K562 (cell line): Measurements from ENCODE around the gene TUBA8. TPM values are rescaled to one million over a fixed set of nuclear protein-coding genes. Genes with fewer than 3 reads are reported as not detected.

Source experiments
- ATAC-seq: fragments of 200-7000 bp; cut with Tn5 transposase; 3 replicates; pipeline ENCODE4 v1.9.1; 2020; ENCODE audit warnings: moderate library complexity
- BruUV-seq: library from RNA; stranded (reverse); fragments of 400-500 nt; replicated peaks from 2 replicates; lab custom pipeline; 2021; lab: Mats Ljungman, UMichigan
- CTCF ChIA-PET: fragments of 300-600 bp; formaldehyde crosslinking; extraction: SDS; loops from one replicate; lab custom pipeline; 2021; ENCODE audit warnings: low intra/inter-chr PET ratio; lab: Yijun Ruan, JAX
- POLR2A ChIA-PET: fragments of 300-600, 350-650 bp; sonication (Branson Sonifier 250); formaldehyde crosslinking; extraction: SDS; loops from one replicate; lab custom pipeline; 2021; ENCODE audit warnings: antibody characterized with exemption, inconsistent platforms; lab: Yijun Ruan, JAX
- DNase-seq, 4 experiments: peaks; one replicate each; pipeline versions ENCODE4 v3.0.0 to v3.0.0-alpha.2; 2011 to 2018; ENCODE audit warnings: low spot score in 3 of 4, mixed read lengths in 3 of 4; ENCODE audit errors: extremely low read depth in 1 of 4
- FAIRE-seq: peaks from 2 replicates; lab custom pipeline; 2011; peaks lifted over from hg19 to GRCh38; lab: Jason Lieb, UNC
- H2AFZ ChIP-seq: 2 replicates; pipeline ENCODE4 v1.6.0; 2011; ENCODE audit warnings: low read depth, low read length, control low read depth, inconsistent platforms
- H3K27ac ChIP-seq: fragments of 200-600 bp; 3 replicates; pipeline ENCODE4 v1.8.0; 2011; ENCODE audit warnings: low read depth, mild to moderate bottlenecking, control low read depth, inconsistent platforms, low read length, moderate library complexity, mixed read lengths; ENCODE audit errors: extremely low read depth
- H3K27me3 ChIP-seq, 2 experiments: fragments of 300-600 bp in 1 of 2; 2 replicates in 1 of 2; 3 replicates in 1 of 2; pipeline versions ENCODE4 v1.6.0 to v1.8.0; 2011; ENCODE audit warnings: inconsistent platforms in 2 of 2, low read length in 2 of 2, mild to moderate bottlenecking in 1 of 2, mixed read lengths in 1 of 2, moderate library complexity in 1 of 2; ENCODE audit not compliant: control insufficient read depth in 2 of 2, insufficient read depth in 2 of 2
- H3K36me3 ChIP-seq: fragments of 300-600 bp; 3 replicates; pipeline ENCODE4 v1.8.0; 2011; ENCODE audit warnings: mild to moderate bottlenecking, low read length, inconsistent platforms; ENCODE audit not compliant: control insufficient read depth, insufficient read depth
- H3K4me1 ChIP-seq, 2 experiments: fragments of 200-600 bp in 1 of 2; replicated peaks in 1 of 2; 2 replicates in 1 of 2; 3 replicates in 1 of 2; pipeline versions ENCODE4 v1.5.1 to v1.8.0; 2011; ENCODE audit warnings: inconsistent platforms in 2 of 2, low read length in 2 of 2, mild to moderate bottlenecking in 1 of 2, mixed read lengths in 1 of 2, moderate library complexity in 1 of 2; ENCODE audit not compliant: control insufficient read depth in 2 of 2, insufficient read depth in 2 of 2
- H3K4me2 ChIP-seq: 2 replicates; pipeline ENCODE4 v1.6.1; 2011; ENCODE audit warnings: low read length, control low read depth, inconsistent platforms, mixed read lengths; ENCODE audit not compliant: insufficient read depth
- H3K4me3 ChIP-seq: fragments of 200-600 bp; sonication (generic), shearing (Covaris generic); 2 replicates; pipeline ENCODE4 v1.5.1; 2016; ENCODE audit warnings: control low read depth, inconsistent platforms
- H3K79me2 ChIP-seq: fragments of 200-600 bp; 3 replicates; pipeline ENCODE4 v1.8.0; 2011; ENCODE audit warnings: low read length, inconsistent platforms; ENCODE audit not compliant: control insufficient read depth, insufficient read depth
- H3K9ac ChIP-seq, 2 experiments: 2 replicates each; pipeline versions ENCODE4 v1.6.0 to v1.6.1; 2011; ENCODE audit warnings: low read depth in 2 of 2, low read length in 2 of 2, control low read depth in 1 of 2, inconsistent platforms in 1 of 2, mild to moderate bottlenecking in 1 of 2, mixed read lengths in 1 of 2; ENCODE audit not compliant: insufficient read depth in 1 of 2
- H3K9me1 ChIP-seq: one replicate; pipeline ENCODE4 v1.6.0; 2011; ENCODE audit warnings: inconsistent platforms, mild to moderate bottlenecking, low read length, moderate library complexity; ENCODE audit not compliant: control insufficient read depth, insufficient read depth
- H3K9me3 ChIP-seq: replicated peaks from 2 replicates; pipeline ENCODE4 v1.5.1; 2011; ENCODE audit warnings: low read depth, low read length, inconsistent platforms; ENCODE audit not compliant: control insufficient read depth, insufficient read depth
- H4K20me1 ChIP-seq: replicated peaks from 2 replicates; pipeline ENCODE4 v1.6.1; 2011; ENCODE audit warnings: low read length, inconsistent platforms, mixed read lengths; ENCODE audit not compliant: control insufficient read depth, insufficient read depth
- BRCA1 ChIP-seq, 2 experiments: fragments of 450-650 bp in 1 of 2; sonication (generic) in 1 of 2; formaldehyde crosslinking in 1 of 2; IDR thresholded peaks; 2 replicates each; pipeline versions ENCODE4 v1.5.0 to v1.6.1; 2017 to 2020; ENCODE audit warnings: mild to moderate bottlenecking in 1 of 2, missing genetic modification reagents in 1 of 2
- BRD4 ChIP-seq: fragments of 200-600 bp; sonication (generic); IDR thresholded peaks from 2 replicates; pipeline ENCODE4 v1.6.1; 2017; ENCODE audit warnings: inconsistent platforms
- HES1 ChIP-seq: fragments of 450-650 bp; IDR thresholded peaks from 2 replicates; pipeline ENCODE4 v1.6.1; 2016; ENCODE audit warnings: low read depth, mild to moderate bottlenecking, moderate library complexity
- HNRNPLL ChIP-seq: fragments of 200-400 bp; formaldehyde crosslinking; IDR thresholded peaks from 2 replicates; pipeline ENCODE4 v1.6.1; 2017; ENCODE audit warnings: low read length, low read depth, mild to moderate bottlenecking; ENCODE audit not compliant: poor library complexity, severe bottlenecking
- MCM2 ChIP-seq: fragments of 450-650 bp; IDR thresholded peaks from 2 replicates; pipeline ENCODE4 v1.6.1; 2017; ENCODE audit warnings: low read depth, mild to moderate bottlenecking
- MXI1 ChIP-seq: IDR thresholded peaks from 2 replicates; pipeline ENCODE4 v1.6.1; 2011; ENCODE audit warnings: low read depth, mild to moderate bottlenecking, improper control_type of control experiment, low read length
- RBBP5 ChIP-seq: fragments of 200-600 bp; sonication (generic); IDR thresholded peaks from 2 replicates; pipeline ENCODE4 v1.6.1; 2012; ENCODE audit warnings: borderline replicate concordance, mild to moderate bottlenecking, low read length, control low read depth, inconsistent platforms; ENCODE audit not compliant: insufficient read depth, poor library complexity, severe bottlenecking
- SIN3B ChIP-seq: fragments of 450-650 bp; IDR thresholded peaks from 2 replicates; pipeline ENCODE4 v1.6.1; 2017; ENCODE audit warnings: low read depth, mild to moderate bottlenecking, moderate library complexity
- SMARCB1 ChIP-seq: IDR thresholded peaks from 2 replicates; pipeline ENCODE4 v1.6.1; 2011; ENCODE audit warnings: improper control_type of control experiment, low read depth; ENCODE audit not compliant: insufficient read length
- TAL1 ChIP-seq: fragments of 450-650 bp; IDR thresholded peaks from 2 replicates; pipeline ENCODE4 v1.6.1; 2016; ENCODE audit warnings: mild to moderate bottlenecking
- ZBTB1 ChIP-seq: sonication (generic); formaldehyde crosslinking; IDR thresholded peaks from 2 replicates; pipeline ENCODE4 v1.8.1; 2023; ENCODE audit warnings: missing genetic modification reagents, low read depth, mild to moderate bottlenecking, borderline replicate concordance
- ZC3H4 ChIP-seq: sonication (generic); formaldehyde crosslinking; IDR thresholded peaks from 2 replicates; pipeline ENCODE4 v1.9.0; 2021; ENCODE audit warnings: missing genetic modification reagents, borderline replicate concordance
- ZNF23 ChIP-seq: fragments of 250-450 bp; sonication (Bioruptor Pico); IDR thresholded peaks from 2 replicates; pipeline ENCODE4 v1.4.0; 2020; ENCODE audit warnings: mild to moderate bottlenecking
- ZNF431 ChIP-seq: sonication (generic); formaldehyde crosslinking; IDR thresholded peaks from 2 replicates; pipeline ENCODE4 v1.8.0; 2022; ENCODE audit warnings: mild to moderate bottlenecking, missing genetic modification reagents
- ZNF561 ChIP-seq: fragments of 450-650 bp; formaldehyde crosslinking; conservative IDR thresholded peaks from 2 replicates; pipeline ENCODE4 v1.4.0; 2020; ENCODE audit warnings: mild to moderate bottlenecking, moderate library complexity
- WGBS: fragments of 100-300 bp; shearing (Covaris generic); methylation state at CpG from one replicate; pipeline ENCODE4 v1.1.6; 2016; ENCODE audit warnings: low coverage, mixed read lengths; ENCODE audit not compliant: insufficient coverage; ENCODE audit errors: missing lambda C conversion rate; 5-methylcytosine and 5-hydroxymethylcytosine counted together
- in situ Hi-C: fragments of 300-500 bp; cut with MboI; formaldehyde crosslinking; loops from 4 replicates; pipeline ENCODE4 v1.15.0; 2018; ENCODE audit warnings: inconsistent platforms, mixed read lengths
- intact Hi-C: fragments of 100-400 bp; cut with micrococcal nuclease; formaldehyde crosslinking; loops from 2 replicates; pipeline ENCODE4 v1.14.2; 2022
- polyA plus RNA-seq, 8 experiments: library from polyadenylated mRNA; depleted of rRNA in 4 of 8; stranded (reverse) in 5 of 8; unstranded in 3 of 8; fragments of >200 nt; fragmentation: Nextera tagmentation in 2 of 8; fragmentation: Illumina TruSeq in 1 of 8; extraction: Ambion mirVana in 2 of 8; extraction: Trizol in 1 of 8; gene quantifications; 2 replicates each; pipeline versions ENCODE4 v1.2.1 to v1.2.3, GENCODE V29; 2011 to 2014; ENCODE audit warnings: inconsistent platforms in 1 of 8, missing spikeins in 1 of 8
- total RNA-seq, 7 experiments: library from RNA; depleted of rRNA in 6 of 7; stranded (reverse); fragments of >200 nt in 6 of 7; fragmentation: Illumina TruSeq in 2 of 7; extraction: Trizol in 2 of 7; gene quantifications; 2 replicates each; pipeline versions ENCODE4 v1.2.1 to v1.2.3, GENCODE V29; 2011 to 2021; ENCODE audit warnings: low replicate concordance in 1 of 7

Gene TUBA8
- total and polyA plus RNA-seq, 9 of the 15 experiments (the other 6 are each of a cell fraction or from before 2014, with no cell fraction given): 0.07 to 1.1 (median 0.65) TPM

- POLR2A ChIA-PET: interaction anchor here (1.5 kb wide), 1 partner anchor 10 kb away, joined by 6 read pairs; no protein-coding TSS in a partner anchor
- H3K4me2 ChIP-seq: no peak overlapping the region
- peaks cover 5% of the 10 kb centered on the region for H3K9me1 ChIP-seq
- H3K4me3 ChIP-seq: no peak overlapping the region
- WGBS: 95% methylated on average over 8 of the region's 8 CpGs
- H3K9me3 ChIP-seq: no peaks in the 10 kb centered on the region
- intact Hi-C loops: no loop called here
- CTCF ChIA-PET: no interaction called here
- H3K36me3 ChIP-seq: peaks cover 58% of the 10 kb centered on the region; the same call in 2 of the 3 replicates
- no peak for DNase-seq
- TSS peak; percentile 30 for BruUV-seq
- no peaks in the 10 kb centered on the region for H3K27me3 ChIP-seq
- H3K4me1 ChIP-seq: no peaks in the 10 kb centered on the region
- ATAC-seq: no peak; the same call in 2 of the 3 replicates
- no peak for TF ChIP-seq RBBP5
- TF ChIP-seq BRCA1 (IDR thresholded peaks at IDR 0.05): no peak
- no peak for TF ChIP-seq BRCA1 (CRISPR knock-in tag; IDR thresholded peaks at IDR 0.05)
- TF ChIP-seq TAL1: no peak
- no peak for TF ChIP-seq BRD4
- no peak for TF ChIP-seq ZNF23 (CRISPR knock-in tag)
- no peak for TF ChIP-seq MXI1
- no peak for TF ChIP-seq SIN3B
- TF ChIP-seq HES1: no peak
- TF ChIP-seq HNRNPLL: no peak
- TF ChIP-seq ZC3H4 (CRISPR knock-in tag): no peak
- no peak for TF ChIP-seq ZNF431
- TF ChIP-seq MCM2: no peak
- TF ChIP-seq SMARCB1: no peak
- TF ChIP-seq ZNF561 (CRISPR knock-in tag): no peak
- no peak for TF ChIP-seq ZBTB1
- no peak overlapping the region for H3K27ac ChIP-seq
- in situ Hi-C loops: no loop called here
- no peak overlapping the region; a peak in 1 of 4 replicates for H3K9ac ChIP-seq
- H3K79me2 ChIP-seq: no peaks in the 10 kb centered on the region
- H4K20me1 ChIP-seq: no peaks in the 10 kb centered on the region
- no peak overlapping the region for H2AFZ ChIP-seq
- no peak for FAIRE-seq
Measured at GRCh38 chr22:18090286-18090685, 20.3 kb upstream of the TUBA8 start.
